Activated effector memory CD4-positive, alpha-beta T cell treated with Interleukin-2 at 50 U/mL for 16 hours (primary cell): ENCODE measurements around the gene MED13L.
"Not testable (repeated sequence)": the region's sequence is repeated elsewhere in the genome, so short reads cannot be mapped to it uniquely, and the experiment has no call there.

Source experiments
- DNase-seq: peaks from one replicate; pipeline ENCODE4 v3.0.0-alpha.2; 2020

Gene MED13L

DNA sequence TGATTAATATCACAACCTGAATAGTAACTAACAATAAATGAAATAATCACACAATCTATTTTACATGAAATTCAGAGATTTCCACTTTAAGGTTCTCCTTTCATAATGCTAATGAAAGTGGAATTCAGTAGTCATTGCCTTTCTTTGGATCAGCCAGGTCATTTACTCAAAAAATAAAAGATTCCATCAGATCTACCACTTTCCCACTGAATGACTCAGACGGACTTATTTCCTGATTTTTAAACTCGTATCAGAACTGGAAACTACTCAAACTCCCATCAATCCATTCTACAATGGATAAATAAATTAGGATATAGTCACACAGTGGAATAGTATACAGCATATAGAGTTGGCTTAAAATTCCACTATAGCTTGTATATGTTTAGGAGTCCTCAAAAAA is 237.1 kb downstream of the MED13L start:
- DNase-seq = no peak

- no peak for DNase-seq
Measured at GRCh38 chr12:116039081-116039480, 238.4 kb downstream of the MED13L start.

GRCh38 chr12:116037941-116038837 is 239.3 kb downstream of the MED13L start:
- no peak for DNase-seq

GRCh38 chr12:116033765-116034164 is 243.7 kb downstream of the MED13L start:
- DNase-seq = no peak

DNA sequence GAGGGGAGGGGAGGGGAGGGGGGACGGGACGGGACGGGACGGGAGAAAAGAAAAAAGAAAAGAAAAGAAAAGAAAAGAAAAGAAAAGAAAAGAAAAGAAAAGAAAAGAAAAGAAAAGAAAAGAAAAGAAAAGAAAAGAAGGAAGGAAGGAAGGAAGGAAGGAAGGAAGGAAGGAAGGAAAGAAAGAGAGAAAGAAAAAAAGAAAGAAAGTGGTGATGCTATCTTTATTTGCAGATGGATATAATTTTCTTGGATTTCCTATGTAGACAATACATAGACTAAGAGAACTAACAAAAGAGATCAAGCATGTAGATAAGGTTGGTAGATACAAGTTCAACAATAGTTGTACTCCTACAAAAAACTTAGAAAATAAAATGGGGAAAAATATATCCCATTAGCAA is 245.9 kb downstream of the MED13L start:
- not testable (repeated sequence) for DNase-seq

GRCh38 chr12:116028619-116029018 is 248.9 kb downstream of the MED13L start:
- no peak for DNase-seq

DNA sequence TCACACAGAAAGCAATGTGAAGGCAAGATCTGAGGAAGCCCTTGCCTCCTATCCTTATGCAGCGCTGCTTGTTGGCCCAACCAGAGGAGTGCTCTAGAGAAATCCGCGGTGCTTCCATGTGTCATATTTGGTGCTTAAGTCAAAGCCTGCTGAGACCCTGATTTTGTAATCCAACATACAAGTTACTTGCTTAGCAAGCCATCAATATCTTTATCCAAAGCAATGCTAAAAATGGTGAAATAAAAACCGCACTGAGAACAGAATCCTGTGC is 250.0 kb downstream of the MED13L start:
- DNase-seq = no peak

- DNase-seq = no peak
Measured at GRCh38 chr12:116026768-116027550, 250.5 kb downstream of the MED13L start.

- no peak for DNase-seq
Measured at GRCh38 chr12:116026346-116026745, 251.1 kb downstream of the MED13L start.

DNA sequence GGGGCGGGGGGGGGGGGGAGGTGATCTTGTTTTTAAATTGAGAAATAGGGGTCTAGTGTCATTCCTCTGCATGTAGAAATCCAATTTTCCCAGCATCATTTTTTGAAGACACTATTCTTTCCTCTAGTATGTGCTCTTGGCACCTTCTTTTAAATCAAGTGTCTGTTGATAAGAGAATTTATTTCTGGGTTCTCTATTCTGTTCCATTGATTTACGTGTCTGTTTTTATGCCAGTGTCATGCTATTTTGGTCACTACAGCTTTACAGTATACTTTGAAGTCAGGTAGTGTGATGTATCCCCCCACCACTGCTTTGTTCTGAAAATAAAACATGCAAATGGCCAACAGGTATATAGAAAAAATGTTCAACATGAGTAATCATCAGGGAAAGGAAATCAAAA is 252.7 kb downstream of the MED13L start:
- DNase-seq = no peak

- no peak for DNase-seq
Measured at GRCh38 chr12:116019415-116019814, 258.1 kb downstream of the MED13L start.

- DNase-seq = no peak
Measured at GRCh38 chr12:116018282-116018681, 259.2 kb downstream of the MED13L start.

DNA sequence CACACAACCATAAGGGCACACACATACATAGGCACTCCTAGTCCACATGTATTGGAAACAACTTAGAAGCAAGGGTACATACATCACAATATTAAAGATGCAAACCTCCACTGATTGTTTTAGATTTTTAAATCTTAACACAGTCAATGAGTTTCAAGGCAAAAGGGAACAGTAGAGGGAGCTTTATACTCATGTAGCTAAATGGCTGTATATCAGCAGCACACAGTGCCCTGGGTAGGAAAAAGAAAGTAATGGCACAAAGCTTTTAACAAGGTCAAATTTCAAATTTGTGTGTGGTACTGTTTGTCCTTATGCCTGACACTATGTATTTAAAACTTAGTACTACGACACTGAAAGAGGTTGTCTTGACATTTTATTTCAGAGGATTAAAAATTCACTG is 262.0 kb downstream of the MED13L start:
- DNase-seq = no peak

DNA sequence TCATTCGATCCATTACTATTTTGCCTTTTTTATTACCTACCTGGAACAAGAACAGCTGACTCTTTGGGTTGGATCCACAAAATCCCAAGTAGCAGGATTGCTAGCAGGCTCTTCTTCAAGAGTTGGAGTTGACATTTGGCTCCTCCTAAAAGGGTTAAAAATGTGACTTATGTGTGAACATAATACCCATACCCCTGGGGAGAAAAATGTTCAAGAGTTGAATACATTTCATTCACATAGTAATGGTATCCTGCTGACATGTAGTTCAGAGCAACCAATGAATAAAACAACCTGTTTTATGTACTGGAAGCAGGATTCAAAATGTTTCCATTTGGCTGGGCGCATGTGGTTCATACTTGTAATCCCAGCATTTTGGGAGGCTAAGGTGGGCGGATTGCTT is 264.7 kb downstream of the MED13L start:
- DNase-seq = no peak

DNA sequence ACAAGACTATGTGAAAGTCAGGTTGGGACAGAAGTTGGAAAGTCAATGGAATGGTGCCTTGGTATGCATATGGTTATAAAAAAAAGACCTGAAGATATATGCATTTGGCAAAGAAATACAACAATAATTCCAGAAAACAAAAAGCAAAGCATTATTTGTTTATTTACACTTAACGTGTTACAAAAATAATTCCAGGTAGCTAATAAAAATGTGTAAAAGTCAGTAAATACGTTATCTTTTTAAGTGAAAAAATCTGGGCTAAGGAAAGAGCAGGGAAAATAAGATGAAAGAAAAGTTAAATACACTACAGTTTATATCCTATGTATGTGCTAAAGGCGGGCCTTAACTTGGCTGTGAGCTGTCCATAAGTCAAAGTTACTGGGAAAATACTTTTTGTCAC is 266.3 kb downstream of the MED13L start:
- DNase-seq = no peak

GRCh38 chr12:116010467-116010866 is 267.0 kb downstream of the MED13L start:
- no peak for DNase-seq

DNA sequence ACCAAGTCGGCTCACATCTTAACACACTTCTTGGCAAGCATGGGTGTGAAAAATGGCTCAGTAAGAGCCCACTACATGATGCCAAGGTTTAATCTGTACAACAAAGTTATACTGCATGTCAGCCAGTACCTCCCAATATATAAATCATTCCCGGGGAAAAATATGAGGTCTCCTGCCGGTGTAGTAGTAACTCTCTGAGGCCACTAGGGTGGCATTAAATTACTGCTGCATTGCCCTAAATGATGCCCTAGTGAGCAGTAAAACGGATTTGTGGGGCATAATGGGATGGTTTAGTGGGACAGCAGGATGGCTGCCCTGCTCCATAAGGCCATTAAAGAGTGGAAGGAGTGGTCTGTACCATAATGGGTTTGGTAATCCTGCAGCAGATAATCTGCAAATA is 267.7 kb downstream of the MED13L start:
- no peak for DNase-seq

GRCh38 chr12:116006141-116006540 is 271.4 kb downstream of the MED13L start:
- DNase-seq = no peak

GRCh38 chr12:116002890-116003536 is 274.5 kb downstream of the MED13L start:
- no peak for DNase-seq

DNA sequence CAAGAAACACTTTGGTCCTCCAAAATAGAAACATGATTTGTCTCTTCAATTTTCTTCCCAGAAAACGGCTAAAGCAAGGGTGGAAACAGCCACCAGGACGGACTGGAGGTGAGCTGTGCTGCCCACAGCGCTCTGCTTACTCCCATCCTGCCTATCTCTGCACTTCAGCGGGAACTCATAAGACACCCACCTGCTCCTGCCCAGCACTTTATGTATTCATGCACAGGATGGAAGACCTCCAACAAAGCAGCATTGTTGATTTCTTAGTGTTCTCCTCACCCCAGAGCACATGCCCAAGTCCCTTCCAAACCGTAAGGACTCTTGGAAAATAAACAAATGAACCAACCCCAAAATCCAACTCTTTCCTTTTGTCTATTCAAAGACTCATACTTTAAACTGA is 277.2 kb downstream of the MED13L start:
- no peak for DNase-seq

- DNase-seq = no peak
Measured at GRCh38 chr12:115999582-115999981, 277.9 kb downstream of the MED13L start.

DNA sequence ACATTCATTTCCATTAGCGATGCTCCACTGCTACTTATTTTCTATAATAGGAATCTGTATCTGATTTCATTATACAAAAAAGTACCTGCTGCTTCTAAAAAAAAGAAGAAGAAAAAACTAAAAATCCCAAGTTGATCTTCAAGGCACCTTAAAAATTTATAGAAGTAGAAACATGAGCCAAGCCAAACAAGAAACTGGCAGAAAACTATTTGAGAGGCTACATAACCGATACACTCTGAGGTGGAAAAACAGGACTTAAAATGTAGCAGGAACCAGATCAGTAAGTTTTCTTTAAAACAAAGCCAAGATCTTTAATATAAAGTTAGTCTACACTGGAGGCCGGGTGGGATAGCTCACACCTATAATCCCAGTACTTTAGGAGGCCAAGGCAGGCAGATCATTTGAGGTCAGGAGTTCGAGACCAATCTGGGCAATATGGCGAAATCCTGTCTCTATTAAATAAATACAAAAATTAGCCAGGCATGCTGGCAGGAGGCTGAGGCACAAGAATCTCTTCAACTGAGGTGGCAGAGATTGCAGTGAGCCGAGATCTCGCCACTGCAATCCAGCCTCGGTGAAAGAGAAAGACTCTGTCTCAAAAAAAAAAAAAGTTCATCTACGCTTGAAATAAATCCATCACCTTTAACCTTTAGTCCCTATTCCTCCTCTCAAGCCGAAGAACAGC is 278.6 kb downstream of the MED13L start:
- no peak for DNase-seq

DNA sequence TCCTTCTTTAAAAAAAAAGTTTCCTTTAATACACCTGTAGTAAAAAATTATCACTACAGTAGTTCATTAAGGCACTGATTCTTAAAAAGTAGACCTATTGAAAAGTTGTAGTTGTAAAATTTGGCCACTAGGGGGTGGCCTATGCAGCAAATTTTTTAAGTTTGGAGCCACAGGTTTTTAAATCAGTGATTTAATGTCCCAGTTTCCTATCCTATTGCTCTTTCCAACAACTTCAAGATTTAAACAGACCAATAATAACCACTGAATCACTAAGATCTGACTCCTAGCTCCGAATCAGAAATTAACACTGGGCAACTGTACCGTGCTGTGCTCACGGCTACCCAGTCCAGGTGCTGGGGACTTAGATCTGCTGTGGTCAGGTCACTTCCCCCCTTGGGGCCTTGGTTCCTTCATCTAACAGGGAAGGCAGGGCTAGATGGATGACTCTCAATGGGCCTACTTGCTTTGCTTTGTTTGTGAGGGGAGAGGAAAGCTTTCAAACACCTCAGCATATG is 279.3 kb downstream of the MED13L start:
- DNase-seq = no peak
